ENCODE measurements around the gene WDR1. TPM values are rescaled to one million over a fixed set of nuclear protein-coding genes. Genes with fewer than 3 reads are reported as not detected.

WDR1 gene
- total RNA-seq, 2 donors from 2014 or later = 437 to 476 TPM

DNA sequence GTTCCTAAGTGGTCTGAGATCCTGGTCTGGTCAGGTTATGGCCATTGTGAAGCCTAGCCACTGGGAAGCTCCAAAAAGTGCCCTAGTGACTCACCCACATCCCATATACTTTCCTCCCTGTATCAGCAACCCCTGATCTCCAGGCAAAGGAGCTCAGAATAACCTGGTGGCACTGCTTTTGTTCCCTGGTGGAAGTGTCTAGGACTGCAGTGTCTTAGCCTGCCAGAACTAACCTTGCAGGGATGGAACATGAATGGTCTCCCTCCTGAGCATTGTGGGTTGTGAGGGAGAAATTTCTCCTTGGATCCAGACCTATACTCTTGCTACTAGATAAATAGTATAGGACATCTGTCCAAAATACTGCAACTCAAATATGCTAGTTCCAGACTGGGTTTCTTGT, 27.9 kb upstream of the WDR1 start:
- no peak for DNase-seq
- no peaks in the 10 kb centered on the region for H3K4me1 ChIP-seq
- H3K36me3 ChIP-seq = no peaks in the 10 kb centered on the region
- H3K27ac ChIP-seq = no peak overlapping the region
- no peaks in the 10 kb centered on the region for H3K9me3 ChIP-seq
- H3K27me3 ChIP-seq = no peaks in the 10 kb centered on the region
- no peak overlapping the region for H3K9ac ChIP-seq (ENCODE audit: low read depth in 2 of 2, low read length in 2 of 2)
- no peak overlapping the region for H3K4me3 ChIP-seq
- intact Hi-C loops (cut with DNase I) = no loop called here
- TF ChIP-seq, protein P1, sequence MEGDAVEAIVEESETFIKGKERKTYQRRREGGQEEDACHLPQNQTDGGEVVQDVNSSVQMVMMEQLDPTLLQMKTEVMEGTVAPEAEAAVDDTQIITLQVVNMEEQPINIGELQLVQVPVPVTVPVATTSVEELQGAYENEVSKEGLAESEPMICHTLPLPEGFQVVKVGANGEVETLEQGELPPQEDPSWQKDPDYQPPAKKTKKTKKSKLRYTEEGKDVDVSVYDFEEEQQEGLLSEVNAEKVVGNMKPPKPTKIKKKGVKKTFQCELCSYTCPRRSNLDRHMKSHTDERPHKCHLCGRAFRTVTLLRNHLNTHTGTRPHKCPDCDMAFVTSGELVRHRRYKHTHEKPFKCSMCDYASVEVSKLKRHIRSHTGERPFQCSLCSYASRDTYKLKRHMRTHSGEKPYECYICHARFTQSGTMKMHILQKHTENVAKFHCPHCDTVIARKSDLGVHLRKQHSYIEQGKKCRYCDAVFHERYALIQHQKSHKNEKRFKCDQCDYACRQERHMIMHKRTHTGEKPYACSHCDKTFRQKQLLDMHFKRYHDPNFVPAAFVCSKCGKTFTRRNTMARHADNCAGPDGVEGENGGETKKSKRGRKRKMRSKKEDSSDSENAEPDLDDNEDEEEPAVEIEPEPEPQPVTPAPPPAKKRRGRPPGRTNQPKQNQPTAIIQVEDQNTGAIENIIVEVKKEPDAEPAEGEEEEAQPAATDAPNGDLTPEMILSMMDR (IDR thresholded peaks at IDR 0.05) = no peak

DNA sequence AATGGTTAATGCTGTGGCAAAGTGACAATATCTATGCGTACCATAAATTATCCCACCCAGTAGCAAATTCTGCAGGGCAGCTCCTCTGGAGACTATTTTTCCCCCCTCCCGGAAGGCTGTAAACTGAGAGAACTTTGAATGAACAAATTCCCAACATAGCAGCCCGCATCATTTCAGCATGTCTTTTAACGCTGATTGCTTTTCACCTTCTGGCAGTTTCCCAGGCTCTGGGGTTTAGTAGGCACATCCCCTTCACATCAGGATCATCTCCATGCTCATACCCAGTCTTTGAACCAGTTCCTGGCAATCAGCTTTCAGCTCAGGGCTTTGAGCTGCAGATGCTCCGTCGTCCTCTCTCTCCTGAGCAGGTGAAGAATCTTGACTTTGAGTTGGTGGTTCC, 26.6 kb upstream of the WDR1 start:
- H3K9me3 ChIP-seq = no peaks in the 10 kb centered on the region

DNA sequence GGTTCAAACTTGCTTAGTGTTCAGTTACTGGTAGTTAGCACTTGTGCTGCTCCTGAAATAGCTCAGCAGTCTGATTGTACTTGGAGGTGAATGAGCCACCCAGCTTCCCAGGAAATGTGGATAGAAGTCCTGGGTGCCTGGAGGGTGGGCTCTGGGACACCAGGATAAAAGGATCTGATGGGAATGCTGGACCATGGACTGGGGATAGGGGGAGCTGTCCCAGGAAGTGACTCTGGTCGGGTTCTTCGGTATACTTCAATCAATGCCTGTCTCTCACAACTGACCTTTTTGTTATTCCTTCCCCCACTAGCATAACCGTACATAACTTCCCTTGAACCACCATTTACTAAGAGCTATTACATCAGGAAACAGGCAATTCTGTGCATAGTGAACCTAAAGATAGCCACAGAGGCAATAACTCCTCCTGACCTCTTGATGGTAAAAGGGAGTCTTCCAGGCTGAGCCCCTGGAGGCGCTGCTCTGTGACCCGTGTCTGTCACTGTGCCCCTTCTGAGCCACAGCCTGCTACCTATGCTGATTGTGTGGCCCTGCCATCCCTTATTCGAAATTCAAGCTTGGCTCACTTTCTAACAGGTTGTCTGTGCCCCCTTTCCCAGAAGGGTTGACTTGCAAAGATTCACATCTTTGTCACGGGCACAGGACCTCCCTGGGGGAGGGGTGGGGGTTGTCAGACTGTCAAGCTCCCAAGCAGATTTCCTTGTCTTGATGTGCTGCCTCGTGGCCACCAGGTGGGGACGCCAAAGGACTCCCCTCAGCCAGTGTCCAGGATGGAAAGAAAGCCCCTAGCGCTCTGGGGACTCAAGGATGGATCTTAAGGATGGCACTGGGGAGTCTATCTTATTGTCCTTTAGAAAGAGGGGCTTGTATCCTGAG, 24.5 kb upstream of the WDR1 start:
- Histone ChIP-seq H3K4me3 (no peak overlapping the region), H3K36me3 (no peaks in the 10 kb centered on the region), H3K9ac (ENCODE audit: low read depth in 2 of 2, low read length in 2 of 2) (no peak overlapping the region), H3K9me3 (no peaks in the 10 kb centered on the region), H3K4me1 (no peaks in the 10 kb centered on the region), H3K27me3 (no peaks in the 10 kb centered on the region), H3K27ac (no peak overlapping the region)
- no peak for DNase-seq
- TF ChIP-seq, protein P1 (IDR thresholded peaks at IDR 0.05) = no peak
- intact Hi-C loops (cut with DNase I) = no loop called here

More for the DNA sequence above, 26.6 kb upstream of the WDR1 start:
- TF ChIP-seq, protein P1 (IDR thresholded peaks at IDR 0.05) = no peak
- no peak overlapping the region for H3K4me3 ChIP-seq
- H3K9ac ChIP-seq (ENCODE audit: low read depth in 2 of 2, low read length in 2 of 2) = no peak overlapping the region
- no peaks in the 10 kb centered on the region for H3K27me3 ChIP-seq
- no peaks in the 10 kb centered on the region for H3K4me1 ChIP-seq
- intact Hi-C loops (cut with DNase I) = no loop called here
- no peak overlapping the region for H3K27ac ChIP-seq
- DNase-seq = no peak
- H3K36me3 ChIP-seq = no peaks in the 10 kb centered on the region

DNA sequence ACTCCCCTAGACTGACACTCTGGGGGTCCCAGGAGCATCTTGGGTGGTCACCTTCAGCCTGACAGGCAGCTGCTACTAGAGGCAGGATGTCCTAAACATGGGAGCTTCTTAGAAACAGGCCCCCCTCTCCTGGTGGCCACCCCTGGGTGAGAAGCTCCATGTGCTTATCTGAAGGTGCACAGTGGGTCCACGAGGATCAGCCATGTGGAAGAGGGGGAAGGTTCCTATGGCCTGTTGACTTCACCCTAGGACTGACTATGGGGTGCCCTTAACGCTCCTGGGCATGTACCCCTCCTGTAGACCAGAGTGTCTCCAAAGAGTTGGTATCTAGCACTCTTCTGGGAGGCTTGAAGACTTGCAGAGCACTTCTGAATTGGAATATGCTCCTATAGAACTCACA, 22.9 kb upstream of the WDR1 start:
- no peak for DNase-seq
- H3K4me1 ChIP-seq = no peaks in the 10 kb centered on the region
- H3K9me3 ChIP-seq = no peaks in the 10 kb centered on the region
- TF ChIP-seq, protein P1 (IDR thresholded peaks at IDR 0.05) = no peak
- H3K36me3 ChIP-seq = no peaks in the 10 kb centered on the region
- no peaks in the 10 kb centered on the region for H3K27me3 ChIP-seq
- H3K4me3 ChIP-seq = no peak overlapping the region
- intact Hi-C loops (cut with DNase I) = no loop called here
- no peak overlapping the region for H3K9ac ChIP-seq (ENCODE audit: low read depth in 2 of 2, low read length in 2 of 2)
- H3K27ac ChIP-seq = no peak overlapping the region

DNA sequence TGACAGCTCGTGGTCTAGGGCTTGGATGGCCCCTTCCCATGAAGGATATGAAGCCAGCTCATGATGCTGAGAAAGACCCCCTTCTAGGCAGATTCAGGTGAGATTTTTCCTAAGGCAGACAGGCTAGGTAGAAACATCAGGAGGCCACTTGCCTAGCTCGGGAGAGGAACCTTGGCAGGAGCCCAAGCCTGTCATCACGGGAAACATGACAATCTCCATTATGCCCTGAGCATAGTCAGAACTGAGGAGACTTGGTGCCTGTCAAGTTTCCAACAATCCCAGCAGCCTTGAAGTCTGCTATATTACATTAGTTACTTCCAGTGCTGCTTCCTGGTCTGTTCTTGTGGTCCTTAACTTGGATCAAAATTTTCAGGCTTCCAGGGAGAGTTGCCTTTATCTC, 18.7 kb upstream of the WDR1 start:
- intact Hi-C loops (cut with DNase I) = no loop called here
- no peak overlapping the region for H3K4me3 ChIP-seq
- no peak overlapping the region for H3K27ac ChIP-seq
- no peaks in the 10 kb centered on the region for H3K4me1 ChIP-seq
- no peaks in the 10 kb centered on the region for H3K36me3 ChIP-seq
- H3K9me3 ChIP-seq = no peaks in the 10 kb centered on the region
- no peak overlapping the region for H3K9ac ChIP-seq (ENCODE audit: low read depth in 2 of 2, low read length in 2 of 2)
- no peaks in the 10 kb centered on the region for H3K27me3 ChIP-seq
- TF ChIP-seq, protein P1 (IDR thresholded peaks at IDR 0.05) = no peak
- DNase-seq = no peak

Measured in colonic mucosa (tissue), 4 donors.